Dedifferentiated amniotic fluid mesenchymal stem cell (primary cell): Measurements from ENCODE around the gene DUSP10.
A peak's percentile ranks its signal among the peaks of the same experiment; 100 is the strongest.

Source experiments
- DNase-seq: peaks from one replicate; pipeline ENCODE4 v3.0.0-alpha.2; 2016; ENCODE audit errors: extremely low spot score

The DUSP10 gene

DNA sequence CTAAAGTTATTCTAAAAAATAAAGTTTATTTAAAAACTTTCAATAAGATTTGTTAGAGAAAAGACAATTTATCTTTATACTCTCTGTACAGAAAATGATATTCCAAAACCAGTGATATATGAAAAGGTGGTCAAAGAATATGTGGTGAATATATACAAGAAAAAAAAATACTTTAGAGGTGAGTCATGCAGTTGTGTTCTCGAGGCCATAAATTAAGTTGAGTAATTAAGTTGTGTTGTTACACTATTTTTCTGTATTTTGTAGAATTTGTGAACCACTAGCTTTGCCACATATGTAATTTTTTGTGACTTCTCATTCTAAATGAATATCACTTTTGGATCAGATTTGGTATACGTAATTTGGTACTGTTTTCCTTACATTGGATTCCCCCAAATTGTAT, 23.6 kb upstream of the DUSP10 start:
- DNase-seq, result no peak

DNA sequence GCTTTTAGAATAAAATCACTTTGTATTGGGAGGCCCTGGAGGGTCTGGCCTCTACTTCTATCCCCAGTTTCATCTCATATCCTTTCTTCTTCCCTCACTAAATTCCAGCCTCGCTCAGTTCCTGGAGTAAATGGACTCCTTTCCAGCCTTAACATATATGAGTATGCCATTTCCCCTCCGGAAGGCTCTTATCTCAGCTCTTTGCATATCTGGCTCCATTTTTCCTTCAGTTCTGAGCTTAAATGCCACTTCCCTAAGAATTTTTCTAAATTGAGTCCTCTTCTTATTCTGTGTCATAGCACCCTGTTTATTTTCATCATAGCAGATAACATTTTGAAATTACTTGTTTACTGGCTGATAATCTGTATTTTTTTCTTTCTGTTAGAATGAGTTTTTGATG, 20.2 kb upstream of the DUSP10 start:
- DNase-seq, result no peak

DNA sequence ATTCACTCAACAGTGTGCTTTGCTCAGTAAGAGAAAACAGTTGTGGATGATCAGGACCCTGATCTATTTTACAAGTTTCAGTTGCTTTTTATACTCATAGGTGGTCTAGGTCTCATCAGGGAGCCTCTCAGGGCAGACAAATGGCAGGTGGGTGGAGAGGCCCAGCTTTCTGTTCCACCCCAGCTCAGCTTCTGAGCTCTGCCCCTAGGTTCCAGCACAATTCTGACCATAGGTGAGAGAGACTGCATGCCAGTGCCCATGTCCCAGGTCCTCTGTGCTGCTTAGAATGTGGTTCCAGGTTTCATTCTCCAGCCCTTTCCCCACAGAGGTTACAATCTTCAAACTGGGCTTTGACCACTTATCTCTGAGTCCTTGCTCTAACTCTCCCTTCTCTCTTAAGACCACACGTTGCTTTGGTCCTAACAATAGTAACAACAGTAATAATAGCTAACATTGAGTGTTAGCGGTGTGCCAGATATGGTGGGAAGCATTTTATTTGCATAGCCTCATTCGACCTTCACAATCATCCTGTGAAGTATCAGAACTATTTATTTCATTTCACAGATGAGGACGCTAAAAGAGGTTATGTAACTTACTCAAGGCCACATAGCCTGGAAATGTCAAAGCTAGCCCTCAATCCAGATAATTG, 19.6 kb upstream of the DUSP10 start:
- DNase-seq, result no peak

DNA sequence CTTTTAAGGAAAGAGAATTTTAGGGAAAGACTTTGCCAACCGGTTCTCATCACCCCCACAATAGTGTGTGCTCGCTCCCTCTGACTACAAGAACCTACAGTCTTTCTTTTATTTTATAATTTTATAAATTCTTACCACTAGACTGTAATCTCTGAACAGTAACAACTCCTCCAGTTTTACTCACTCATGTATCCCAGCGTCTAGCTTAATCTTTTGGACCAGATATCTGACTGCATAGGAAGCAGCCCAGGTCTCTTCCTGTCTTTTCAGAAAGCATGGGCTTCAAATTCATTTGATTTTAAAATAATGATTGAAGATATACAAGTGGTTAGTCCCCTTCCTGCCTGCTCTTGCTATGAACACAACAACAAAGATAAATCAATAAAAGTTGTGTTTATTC, 19.0 kb upstream of the DUSP10 start:
- no peak for DNase-seq

DNA sequence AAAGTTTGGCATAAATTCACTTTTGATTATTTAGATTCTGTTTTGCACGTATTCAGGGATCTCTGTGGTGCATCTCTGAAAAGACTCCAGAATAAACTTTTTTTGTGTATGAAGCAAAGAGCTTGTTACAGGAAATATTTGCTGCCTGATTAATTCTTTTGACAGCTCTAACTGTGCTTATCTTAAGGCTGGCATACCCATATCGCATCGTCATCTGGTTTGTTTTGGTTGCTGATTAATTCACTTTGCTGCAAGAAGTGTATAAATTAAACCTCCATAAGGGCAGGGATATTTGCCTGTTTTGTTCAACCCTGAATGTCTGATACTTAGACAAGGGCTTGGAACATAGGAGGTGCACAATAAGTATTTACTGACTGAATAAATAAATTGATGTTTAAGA, 17.5 kb upstream of the DUSP10 start:
- DNase-seq, result no peak

DNA sequence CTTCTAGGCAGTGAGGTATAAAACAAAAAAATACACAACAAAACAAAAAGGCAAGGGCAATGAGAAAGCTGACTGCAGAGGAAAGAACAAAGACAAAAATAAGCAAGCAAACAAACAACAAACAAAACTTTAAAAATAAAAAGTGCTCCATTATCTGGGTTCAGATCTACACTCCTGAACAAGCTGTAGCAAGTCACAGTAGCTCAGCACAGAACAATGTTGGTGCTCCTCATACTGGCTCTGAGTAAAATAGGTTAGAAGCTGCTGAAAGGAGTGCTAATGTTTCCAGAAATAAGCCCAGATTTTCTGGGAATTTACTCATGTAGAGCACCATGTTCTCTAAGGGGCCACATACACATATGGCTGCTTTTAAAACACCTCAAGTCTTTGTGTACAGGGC, 16.6 kb upstream of the DUSP10 start:
- DNase-seq, result no peak

DNA sequence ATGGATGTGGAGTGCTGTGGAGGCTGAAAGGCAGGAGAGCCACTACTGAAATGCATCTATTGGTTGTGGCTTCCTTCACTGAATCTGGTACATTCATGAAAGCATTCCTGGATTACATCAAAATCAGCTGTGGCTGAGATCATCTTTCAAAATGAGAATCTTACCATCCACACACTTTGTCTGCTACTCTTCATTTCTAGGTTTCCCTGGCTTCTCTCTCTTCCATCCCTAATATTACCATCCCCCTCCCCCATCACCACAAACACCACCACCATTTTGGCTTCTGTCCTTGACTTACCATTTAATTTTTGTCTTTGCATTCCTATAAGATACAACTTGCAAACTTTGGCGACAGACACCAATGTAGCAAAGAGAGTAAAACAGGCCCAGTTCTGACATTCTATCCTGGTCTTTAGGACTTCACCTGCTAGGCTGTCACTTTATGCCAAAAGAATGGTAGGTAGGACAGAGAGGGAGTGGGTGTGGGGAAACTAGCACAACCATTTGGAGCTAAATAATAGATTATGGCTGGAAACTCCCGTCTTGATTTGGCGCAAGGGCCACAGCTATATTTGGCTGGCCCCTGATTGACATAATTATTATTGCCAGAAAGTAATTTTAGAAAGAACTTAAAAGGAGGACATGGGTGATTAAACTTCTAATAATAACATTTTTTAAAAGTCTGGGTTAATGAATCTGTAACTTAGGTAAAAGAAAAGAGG, 15.1 kb upstream of the DUSP10 start:
- no peak for DNase-seq

DNA sequence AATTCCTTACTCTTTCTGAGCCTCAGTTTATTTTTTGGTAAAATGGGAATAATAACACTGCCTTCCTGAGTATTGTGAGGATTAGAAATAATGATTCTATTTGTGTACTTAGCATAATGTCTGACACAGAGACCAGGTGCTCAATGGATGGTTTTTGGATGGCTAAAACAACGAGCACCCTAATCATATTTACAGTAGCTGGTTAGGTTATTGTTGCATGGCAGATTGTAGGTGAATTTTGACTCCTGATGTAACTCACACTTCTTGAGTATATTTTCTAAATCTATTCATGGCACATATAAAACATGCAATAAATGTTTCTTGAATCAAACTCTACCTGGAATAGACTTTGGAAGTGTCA, 11.9 kb upstream of the DUSP10 start:
- DNase-seq, result no peak

DNA sequence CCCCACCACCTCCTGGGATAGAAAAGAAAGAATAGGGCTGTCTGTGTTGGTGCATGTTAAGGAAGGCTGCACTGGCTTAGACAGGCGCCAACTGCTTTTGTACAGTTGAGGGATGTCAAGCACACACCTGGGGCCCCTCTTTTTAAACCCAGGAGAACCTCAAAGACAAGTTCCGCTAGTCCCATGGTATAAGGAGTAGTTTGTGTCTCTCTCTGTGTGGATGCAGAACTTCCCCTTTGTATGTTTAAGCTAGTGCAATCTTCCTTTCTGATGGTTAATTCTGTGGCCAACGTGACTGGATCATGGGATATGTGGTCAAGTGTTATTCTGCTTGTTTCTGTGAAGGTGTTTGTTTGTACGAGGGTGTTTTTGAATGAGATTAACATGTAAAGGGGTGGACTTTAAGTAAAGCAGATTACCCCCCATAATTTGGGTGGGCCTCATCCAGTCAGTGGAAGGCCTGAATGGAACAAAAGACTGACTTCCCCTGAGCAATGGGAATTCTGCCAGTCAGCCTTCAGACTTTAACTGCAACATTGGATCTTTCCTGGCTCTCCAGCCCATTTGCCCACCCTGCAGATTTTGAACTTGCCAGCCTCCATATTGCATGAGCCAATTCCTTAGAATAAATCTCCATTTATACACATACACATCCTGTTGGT, 9.5 kb upstream of the DUSP10 start:
- no peak for DNase-seq

DNA sequence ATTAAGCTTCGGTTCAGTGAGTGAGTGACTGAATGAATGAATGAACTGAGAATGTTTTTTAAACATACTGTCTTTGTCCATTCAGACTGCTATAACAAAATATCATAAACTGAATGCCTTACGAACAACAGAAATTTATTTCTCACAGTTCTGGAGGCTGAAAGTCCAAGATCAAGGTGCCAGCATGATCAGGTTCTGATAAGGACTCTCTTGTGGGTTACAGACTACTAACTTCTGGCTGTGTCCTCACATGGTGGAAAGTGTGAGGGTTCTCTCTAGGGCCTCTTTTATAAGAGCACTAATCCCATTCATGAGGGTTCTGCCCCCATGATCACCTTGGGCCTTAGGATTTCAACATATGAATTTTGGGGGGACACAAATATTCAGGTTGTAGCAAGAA, 7.1 kb upstream of the DUSP10 start:
- DNase-seq, result no peak

DNA sequence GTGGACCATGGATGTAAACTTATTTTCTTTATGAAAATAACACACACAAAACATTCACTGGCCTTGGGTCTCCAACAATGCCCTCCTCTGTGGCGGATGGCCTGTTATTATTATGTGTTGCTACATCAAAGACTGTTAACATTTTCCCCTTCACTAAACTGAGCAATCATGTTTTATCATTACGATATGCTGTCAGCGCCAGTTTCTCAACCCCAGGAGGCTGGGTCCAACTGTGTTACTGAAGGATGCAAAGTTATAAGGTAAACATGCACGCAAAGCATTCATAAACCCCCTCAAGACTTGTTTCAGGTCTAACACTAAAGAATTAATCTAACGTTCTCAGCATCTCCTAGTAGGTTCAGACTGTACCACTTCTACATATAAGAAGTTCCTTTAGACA, 6.0 kb upstream of the DUSP10 start:
- DNase-seq, result no peak

DNA sequence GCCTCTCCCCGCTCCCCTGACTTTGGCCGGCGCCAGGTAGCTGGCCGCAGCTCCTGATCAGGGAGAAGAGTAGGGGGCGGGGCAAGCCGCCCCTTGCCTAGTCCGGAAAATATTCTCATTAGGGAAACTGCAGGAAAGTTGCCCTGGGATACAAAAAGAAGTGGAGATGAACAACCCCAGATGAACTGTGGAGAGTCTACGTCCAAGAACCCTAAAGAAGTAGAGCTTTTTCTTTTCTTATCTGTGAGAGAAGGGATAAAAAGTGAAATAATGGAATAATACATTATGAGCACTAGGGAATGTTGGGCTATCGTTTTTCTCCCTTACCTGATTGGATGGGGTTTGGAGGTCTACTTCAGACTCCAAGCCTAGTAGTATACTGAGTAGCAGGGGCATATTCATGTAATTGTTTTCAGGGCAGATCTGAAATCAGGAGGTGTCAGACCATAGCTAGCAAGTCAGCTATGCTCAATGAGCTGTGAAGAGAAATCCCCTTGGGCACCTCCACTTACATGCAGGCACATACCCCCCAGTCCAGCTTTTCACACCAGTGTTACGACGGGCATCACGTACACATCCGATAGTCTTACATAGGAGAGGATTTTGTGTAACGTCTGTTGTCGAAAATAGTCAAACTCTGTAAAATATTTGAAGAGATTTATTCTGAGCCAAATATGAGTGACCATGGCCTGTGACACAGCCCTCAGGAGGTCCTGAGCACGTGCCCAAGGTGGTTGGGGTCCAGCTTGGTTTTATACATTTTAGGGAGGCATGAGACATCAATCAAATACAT, 1.7 kb upstream of the DUSP10 start:
- no peak for DNase-seq

DNA sequence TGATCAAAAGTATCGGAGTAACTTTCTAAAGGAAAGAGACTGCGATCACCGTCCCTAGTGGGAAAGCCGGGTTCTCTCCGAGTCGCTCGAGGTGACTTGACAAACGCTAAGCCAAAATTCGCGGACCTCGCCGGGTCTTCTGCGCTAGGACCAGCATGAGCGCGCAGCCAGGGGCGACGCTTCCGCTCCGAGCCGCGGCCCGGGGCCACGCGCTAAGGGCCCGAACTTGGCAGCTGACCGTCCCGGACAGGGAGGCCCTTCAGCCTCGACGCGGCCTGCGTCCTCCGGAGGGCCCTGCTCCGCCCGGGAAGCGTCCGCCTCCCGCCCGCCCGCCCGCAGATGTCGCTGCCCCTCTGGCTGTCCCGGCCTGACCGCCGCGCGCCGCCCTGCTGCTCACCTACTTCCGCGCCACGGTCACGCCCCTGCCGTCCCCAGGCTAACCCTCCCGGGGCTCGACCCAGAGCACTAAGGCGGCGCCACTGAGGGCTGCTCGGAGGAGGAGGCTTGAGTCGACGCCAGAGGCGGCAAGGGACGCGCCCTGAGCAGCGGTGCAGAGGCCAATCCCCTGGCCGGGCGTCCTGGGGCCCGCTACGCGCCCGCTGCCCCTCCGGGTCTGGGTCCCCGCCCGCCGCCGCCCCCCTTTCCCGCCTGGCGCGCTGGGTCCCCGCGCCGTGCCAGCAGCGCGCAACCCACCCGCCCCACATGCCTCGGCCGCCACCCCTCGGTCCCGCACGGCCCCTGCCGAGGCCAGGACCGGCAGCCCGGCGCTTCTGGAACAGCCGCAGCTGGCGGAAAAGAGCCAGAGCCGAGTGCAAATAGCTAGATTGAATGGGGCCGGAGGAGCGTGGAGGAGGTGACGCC, 896 bp upstream of the DUSP10 start:
- DNase-seq, result peak; percentile 34

DNA sequence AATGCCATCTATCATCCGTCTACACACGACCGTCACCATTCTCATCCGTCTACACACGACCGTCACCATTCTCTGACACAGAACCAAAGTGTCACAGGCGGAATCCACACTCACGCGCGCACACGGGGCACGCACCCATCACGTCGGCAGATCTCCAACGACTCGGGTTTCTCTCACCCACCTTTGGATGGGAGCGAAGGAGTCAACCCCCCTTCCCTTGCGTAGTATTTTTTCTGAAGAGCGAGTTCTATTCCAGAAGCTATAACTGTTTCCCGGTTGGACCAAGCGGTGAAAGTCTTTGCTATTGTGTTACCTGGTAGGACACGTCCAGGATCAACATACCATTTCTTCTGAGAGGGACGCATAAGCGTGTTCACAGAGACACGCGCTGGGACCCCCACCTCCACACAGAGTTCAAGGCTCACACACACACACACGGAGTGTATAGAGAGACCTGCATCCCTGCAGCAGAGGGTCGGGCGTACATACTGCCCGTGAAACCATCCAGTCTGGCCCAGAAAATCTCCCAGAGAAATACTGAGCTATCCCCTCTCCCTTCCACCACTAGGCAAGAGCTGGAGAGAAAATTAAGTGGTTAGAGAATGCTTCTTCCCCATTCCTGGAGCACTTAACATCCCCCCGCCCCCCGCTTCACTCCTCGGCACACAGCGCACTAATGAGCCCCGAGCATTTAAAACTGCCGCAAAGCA, 741 bp downstream of the DUSP10 start:
- DNase-seq, result peak; percentile 40

DNA sequence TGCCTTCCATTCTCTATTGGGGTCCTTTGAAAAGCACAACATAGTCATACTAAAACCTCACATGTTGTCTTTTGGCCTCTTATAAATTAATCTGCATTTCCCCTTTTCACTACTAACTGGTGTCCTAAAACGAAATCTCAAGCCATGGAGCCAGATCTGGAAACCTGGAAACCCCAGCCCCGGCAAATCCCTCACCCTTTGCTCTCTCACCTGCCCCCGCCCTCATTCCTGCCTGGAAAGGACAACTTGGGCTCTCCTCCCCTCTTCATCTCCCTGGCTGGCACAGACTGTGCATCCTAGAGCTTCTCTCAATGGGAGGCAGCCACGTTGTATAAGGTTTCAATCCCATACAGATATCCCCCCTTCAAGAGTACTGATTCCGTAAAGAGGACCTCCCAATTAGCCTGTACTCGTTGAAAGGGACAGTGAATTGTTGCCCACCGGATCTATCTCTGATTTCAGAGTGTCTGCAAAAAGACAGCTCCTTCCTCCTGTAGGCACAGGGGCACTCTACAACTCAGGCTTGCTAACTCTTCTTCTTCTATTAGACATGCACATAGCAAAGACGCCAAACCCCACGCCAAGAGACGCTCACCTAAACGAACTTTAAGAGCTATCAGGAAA, 1.4 kb downstream of the DUSP10 start:
- no peak for DNase-seq

DNA sequence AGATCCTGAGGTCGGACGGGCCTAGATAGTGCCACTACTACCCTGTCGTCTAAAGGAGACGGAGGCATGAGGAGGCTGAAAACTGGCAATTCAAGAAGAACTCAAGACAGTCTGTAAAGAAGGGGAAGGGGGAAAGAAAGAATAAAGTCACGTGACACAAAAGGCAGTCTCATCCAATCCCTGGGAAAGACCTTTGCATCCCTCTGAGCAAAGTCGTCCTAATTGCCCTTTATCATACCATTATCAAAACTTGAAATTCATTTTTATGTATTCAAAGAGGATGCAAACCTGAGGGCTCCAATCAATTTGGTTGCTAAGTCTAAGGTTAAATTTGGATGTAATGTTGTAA, 2.2 kb downstream of the DUSP10 start:
- DNase-seq, result no peak

DNA sequence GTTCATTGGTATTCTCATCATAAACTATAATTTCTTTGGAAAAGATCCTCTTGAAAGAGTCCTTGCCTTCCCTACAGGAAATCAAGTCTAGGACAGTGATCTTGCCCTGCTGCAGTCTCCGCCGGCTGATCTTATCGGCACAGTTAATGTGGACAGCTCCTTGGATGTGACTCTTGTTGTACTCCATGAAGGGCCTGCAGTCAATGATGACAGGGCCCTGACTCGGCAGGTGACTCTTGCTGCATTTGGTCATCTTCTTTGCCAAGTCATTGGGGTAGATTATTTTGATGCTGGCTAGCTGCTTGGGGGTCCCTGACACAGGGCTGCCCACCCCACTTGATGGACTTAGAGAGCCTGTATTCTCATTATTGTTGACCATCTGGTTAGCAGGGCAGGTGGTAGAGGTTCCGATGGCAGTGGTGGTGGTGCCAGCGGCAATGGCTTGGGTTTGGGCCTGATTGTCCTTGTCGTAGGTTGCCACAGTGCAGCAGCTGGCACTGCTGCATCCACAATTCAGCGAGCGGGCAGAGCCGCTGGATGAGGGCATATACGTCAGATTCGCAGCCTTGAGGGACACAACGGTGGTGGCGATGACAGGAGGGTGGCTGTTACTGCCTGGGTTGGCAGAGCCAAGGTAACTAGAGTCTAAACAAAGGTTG, 2.7 kb downstream of the DUSP10 start:
- DNase-seq, result no peak

DNA sequence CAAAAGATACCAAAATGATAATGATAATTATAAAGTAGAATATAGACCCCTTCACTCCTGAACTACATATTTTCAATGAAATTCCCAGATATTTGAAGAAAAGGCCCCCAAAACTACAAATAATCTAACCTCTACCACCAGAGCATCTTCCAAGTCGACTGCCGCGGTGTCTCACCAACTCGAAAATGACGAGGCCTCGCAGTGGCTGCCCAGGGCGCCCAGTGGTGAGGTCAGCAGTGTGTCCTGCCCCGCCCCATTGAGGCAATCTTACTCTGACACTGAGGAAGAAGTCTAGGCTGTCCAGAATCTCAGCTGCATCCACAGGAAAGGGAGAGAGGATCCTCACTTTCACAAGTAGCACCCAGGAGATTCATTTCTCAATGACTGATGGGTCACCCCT, 5.2 kb downstream of the DUSP10 start:
- no peak for DNase-seq

DNA sequence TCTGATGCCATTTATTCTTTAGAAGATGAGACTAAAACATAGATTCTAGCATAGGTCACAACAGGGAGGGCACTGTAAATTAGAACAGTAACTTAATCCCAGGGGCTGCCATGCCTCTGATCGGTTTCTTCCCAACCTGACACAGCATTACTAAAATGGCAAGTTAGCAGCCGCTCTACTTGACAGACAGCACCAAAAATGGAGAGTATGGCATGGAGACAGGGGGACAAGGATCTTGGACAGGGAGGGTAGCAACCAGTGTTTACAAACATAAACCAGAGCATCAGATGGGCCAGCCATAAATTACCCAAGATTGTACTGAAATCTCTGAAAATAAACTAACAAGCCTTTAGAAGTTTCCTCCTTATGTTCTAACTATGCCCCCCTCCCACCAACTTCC, 5.9 kb downstream of the DUSP10 start:
- no peak for DNase-seq

DNA sequence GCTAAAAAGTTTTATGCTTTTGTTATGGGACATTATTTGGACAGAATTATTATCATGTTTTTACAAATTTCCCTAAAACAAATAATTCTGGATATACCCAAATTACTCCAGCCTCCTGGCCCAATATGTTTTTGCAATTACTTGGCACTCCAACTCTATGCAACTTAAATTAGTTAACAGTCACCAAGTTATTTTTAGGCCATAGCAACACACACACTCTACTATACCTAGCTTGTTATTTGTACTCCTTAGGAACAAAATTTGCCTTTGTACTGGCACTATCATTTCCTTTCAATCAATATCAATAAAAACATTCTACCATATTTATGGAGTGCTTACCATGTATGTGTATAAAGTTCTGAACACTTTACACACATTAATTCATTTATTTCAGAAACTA, 7.7 kb downstream of the DUSP10 start:
- DNase-seq, result no peak
